ENCODE measurements around the gene KIF6. TPM values are rescaled to one million over a fixed set of nuclear protein-coding genes. Genes with fewer than 3 reads are reported as not detected.

The KIF6 gene
- total RNA-seq, 4 donors from 2014 or later: under 0.01 to 0.34 (median 0.19) TPM; not detected in 1

GRCh38 chr6:39590871-39591393, 134.3 kb downstream of the KIF6 start:
- TF ChIP-seq CTCF (IDR thresholded peaks at IDR 0.05; ENCODE audit: low read depth): no peak

GRCh38 chr6:39587080-39587479, 138.1 kb downstream of the KIF6 start:
- no peak for TF ChIP-seq CTCF (IDR thresholded peaks at IDR 0.05; ENCODE audit: low read depth)

GRCh38 chr6:39585641-39586040, 139.6 kb downstream of the KIF6 start:
- no peak for TF ChIP-seq CTCF (IDR thresholded peaks at IDR 0.05; ENCODE audit: low read depth)

- TF ChIP-seq CTCF (IDR thresholded peaks at IDR 0.05; ENCODE audit: low read depth): no peak
Measured at GRCh38 chr6:39577446-39578165, 147.6 kb downstream of the KIF6 start.

- no peak for TF ChIP-seq CTCF (IDR thresholded peaks at IDR 0.05; ENCODE audit: low read depth)
Measured at GRCh38 chr6:39576556-39577303, 148.5 kb downstream of the KIF6 start.

GRCh38 chr6:39574991-39575390, 150.2 kb downstream of the KIF6 start:
- no peak for TF ChIP-seq CTCF (IDR thresholded peaks at IDR 0.05; ENCODE audit: low read depth)

GRCh38 chr6:39573541-39573940, 151.7 kb downstream of the KIF6 start:
- no peak for TF ChIP-seq CTCF (IDR thresholded peaks at IDR 0.05; ENCODE audit: low read depth)
